IMR-90 (cell line): ENCODE measurements around the gene HIRA.

Source experiments
- MXI1 ChIP-seq: IDR thresholded peaks from 2 replicates; pipeline ENCODE4 v1.6.1; 2012; ENCODE audit warnings: low read depth, mild to moderate bottlenecking, low read length, moderate library complexity, borderline replicate concordance
- POLR2A ChIP-seq: IDR thresholded peaks from 2 replicates; pipeline ENCODE4 v1.6.1; 2012; ENCODE audit warnings: mild to moderate bottlenecking, low read depth, low read length
- RAD21 ChIP-seq: IDR thresholded peaks from 2 replicates; pipeline ENCODE4 v1.6.1; 2012; ENCODE audit warnings: low read length, improper control_type of control experiment
- TF ChIP-seq, protein P1 (sequence below): conservative IDR thresholded peaks from 2 replicates; pipeline ENCODE4 v1.5.1; 2012; ENCODE audit warnings: mild to moderate bottlenecking, low read depth, low read length, improper control_type of control experiment
- TF ChIP-seq, protein P2 (sequence below): fragments of 150-350 bp; IDR thresholded peaks from 2 replicates; pipeline ENCODE4 v1.6.1; 2017; ENCODE audit warnings: mild to moderate bottlenecking, antibody characterized with exemption, low read length, low read depth
- TF ChIP-seq, protein P3 (sequence below): fragments of 150-350 bp; IDR thresholded peaks from 2 replicates; pipeline ENCODE4 v1.6.1; 2016; ENCODE audit warnings: low read depth, mild to moderate bottlenecking, low read length, moderate library complexity, borderline replicate concordance

DNA sequence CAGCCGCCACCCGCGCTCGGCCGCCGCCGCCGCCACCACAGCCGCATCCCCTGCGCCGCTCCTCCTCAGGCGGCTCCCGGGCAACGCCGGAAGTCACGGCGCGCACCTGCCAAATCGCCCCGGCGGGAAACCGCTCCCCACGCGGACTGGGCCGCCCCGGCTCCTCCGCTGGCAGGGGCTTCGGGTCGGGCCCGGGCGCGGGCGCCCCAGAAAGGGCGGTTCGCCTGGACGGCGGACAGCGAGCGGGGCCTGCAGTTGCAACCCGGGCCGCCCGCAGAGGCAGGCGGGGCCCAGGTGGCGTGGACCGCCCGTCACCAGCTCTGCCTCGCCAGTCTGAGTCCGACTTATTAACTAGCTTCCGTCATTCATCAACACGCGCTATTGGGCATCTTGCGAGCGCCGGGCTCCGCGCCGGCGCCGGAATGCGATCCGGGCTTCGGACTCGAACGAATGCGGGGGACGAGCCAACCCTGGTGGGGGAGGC, at the start of gene HIRA:
- TF ChIP-seq, protein P1, sequence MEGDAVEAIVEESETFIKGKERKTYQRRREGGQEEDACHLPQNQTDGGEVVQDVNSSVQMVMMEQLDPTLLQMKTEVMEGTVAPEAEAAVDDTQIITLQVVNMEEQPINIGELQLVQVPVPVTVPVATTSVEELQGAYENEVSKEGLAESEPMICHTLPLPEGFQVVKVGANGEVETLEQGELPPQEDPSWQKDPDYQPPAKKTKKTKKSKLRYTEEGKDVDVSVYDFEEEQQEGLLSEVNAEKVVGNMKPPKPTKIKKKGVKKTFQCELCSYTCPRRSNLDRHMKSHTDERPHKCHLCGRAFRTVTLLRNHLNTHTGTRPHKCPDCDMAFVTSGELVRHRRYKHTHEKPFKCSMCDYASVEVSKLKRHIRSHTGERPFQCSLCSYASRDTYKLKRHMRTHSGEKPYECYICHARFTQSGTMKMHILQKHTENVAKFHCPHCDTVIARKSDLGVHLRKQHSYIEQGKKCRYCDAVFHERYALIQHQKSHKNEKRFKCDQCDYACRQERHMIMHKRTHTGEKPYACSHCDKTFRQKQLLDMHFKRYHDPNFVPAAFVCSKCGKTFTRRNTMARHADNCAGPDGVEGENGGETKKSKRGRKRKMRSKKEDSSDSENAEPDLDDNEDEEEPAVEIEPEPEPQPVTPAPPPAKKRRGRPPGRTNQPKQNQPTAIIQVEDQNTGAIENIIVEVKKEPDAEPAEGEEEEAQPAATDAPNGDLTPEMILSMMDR, result 0 out of 2 replicates have a peak, but pooled peaks have one; percentile 3
- TF ChIP-seq, protein P2, sequence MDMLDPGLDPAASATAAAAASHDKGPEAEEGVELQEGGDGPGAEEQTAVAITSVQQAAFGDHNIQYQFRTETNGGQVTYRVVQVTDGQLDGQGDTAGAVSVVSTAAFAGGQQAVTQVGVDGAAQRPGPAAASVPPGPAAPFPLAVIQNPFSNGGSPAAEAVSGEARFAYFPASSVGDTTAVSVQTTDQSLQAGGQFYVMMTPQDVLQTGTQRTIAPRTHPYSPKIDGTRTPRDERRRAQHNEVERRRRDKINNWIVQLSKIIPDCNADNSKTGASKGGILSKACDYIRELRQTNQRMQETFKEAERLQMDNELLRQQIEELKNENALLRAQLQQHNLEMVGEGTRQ, result peak; percentile 28; the same call in 1 of the 2 replicates
- peak; percentile 70 for TF ChIP-seq MXI1
- no peak; the same call in 1 of the 2 replicates for TF ChIP-seq POLR2A
- TF ChIP-seq RAD21, result no peak
- TF ChIP-seq, protein P3, sequence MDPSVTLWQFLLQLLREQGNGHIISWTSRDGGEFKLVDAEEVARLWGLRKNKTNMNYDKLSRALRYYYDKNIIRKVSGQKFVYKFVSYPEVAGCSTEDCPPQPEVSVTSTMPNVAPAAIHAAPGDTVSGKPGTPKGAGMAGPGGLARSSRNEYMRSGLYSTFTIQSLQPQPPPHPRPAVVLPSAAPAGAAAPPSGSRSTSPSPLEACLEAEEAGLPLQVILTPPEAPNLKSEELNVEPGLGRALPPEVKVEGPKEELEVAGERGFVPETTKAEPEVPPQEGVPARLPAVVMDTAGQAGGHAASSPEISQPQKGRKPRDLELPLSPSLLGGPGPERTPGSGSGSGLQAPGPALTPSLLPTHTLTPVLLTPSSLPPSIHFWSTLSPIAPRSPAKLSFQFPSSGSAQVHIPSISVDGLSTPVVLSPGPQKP, result no peak
